NCI-H748 (cell line): ENCODE results near the gene ATXN1.
"Not testable (repeated sequence)": the region's sequence is repeated elsewhere in the genome, so short reads cannot be mapped to it uniquely, and the experiment has no call there.

Experiments
- DNase-seq: peaks from one replicate; lab custom pipeline; 2025; ENCODE audit not compliant: unreplicated experiment; lab: John Stamatoyannopoulos, UW

The ATXN1 gene

GRCh38 chr6:16272201-16272600 is 489.1 kb downstream of the ATXN1 start:
- DNase-seq: no peak

- no peak for DNase-seq
Observed at GRCh38 chr6:16271428-16271827, 489.8 kb downstream of the ATXN1 start.

GRCh38 chr6:16270178-16270794 is 491.0 kb downstream of the ATXN1 start:
- no peak for DNase-seq

GRCh38 chr6:16269442-16270070 is 491.7 kb downstream of the ATXN1 start:
- DNase-seq: not testable (repeated sequence)

GRCh38 chr6:16267428-16268263 is 493.6 kb downstream of the ATXN1 start:
- DNase-seq: no peak

- no peak for DNase-seq
Observed at GRCh38 chr6:16265351-16266341, 495.6 kb downstream of the ATXN1 start.

GRCh38 chr6:16264785-16265184 is 496.5 kb downstream of the ATXN1 start:
- DNase-seq: no peak

GRCh38 chr6:16263464-16264099 is 497.7 kb downstream of the ATXN1 start:
- DNase-seq: not testable (repeated sequence)

GRCh38 chr6:16262773-16263172 is 498.5 kb downstream of the ATXN1 start:
- DNase-seq: not testable (repeated sequence)

GRCh38 chr6:16260602-16261001 is 500.7 kb downstream of the ATXN1 start:
- not testable (repeated sequence) for DNase-seq

- DNase-seq: not testable (repeated sequence)
Observed at GRCh38 chr6:16259604-16260003, 501.7 kb downstream of the ATXN1 start.

- no peak for DNase-seq
Observed at GRCh38 chr6:16258709-16259075, 502.6 kb downstream of the ATXN1 start.

- no peak for DNase-seq
Observed at GRCh38 chr6:16257999-16258708, 503.1 kb downstream of the ATXN1 start.

GRCh38 chr6:16256781-16257180 is 504.5 kb downstream of the ATXN1 start:
- DNase-seq: no peak

GRCh38 chr6:16254535-16254934 is 506.7 kb downstream of the ATXN1 start:
- no peak for DNase-seq

GRCh38 chr6:16253399-16254144 is 507.7 kb downstream of the ATXN1 start:
- no peak for DNase-seq

- DNase-seq: no peak
Observed at GRCh38 chr6:16252686-16253299, 508.5 kb downstream of the ATXN1 start.

- no peak for DNase-seq
Observed at GRCh38 chr6:16251706-16252105, 509.6 kb downstream of the ATXN1 start.

- DNase-seq: peak; percentile 98
Observed at GRCh38 chr6:16249971-16250370, 511.3 kb downstream of the ATXN1 start.
